GM23338 (cell line): Measurements from ENCODE around the gene IGBP1. TPM values are rescaled to one million over a fixed set of nuclear protein-coding genes. Genes with fewer than 3 reads are reported as not detected.

Experiments
- ATAC-seq: fragments of 200-7000 bp; cut with Tn5 transposase; 3 replicates; pipeline ENCODE4 v1.9.1; 2020
- DNase-seq: peaks from one replicate; pipeline ENCODE4 v3.0.0-alpha.2; 2015; ENCODE audit warnings: low spot score
- H2AFZ ChIP-seq: fragments of 200-600 bp; sonication (generic); 2 replicates; pipeline ENCODE4 v1.8.0; 2016; ENCODE audit warnings: antibody characterized with exemption, mild to moderate bottlenecking, moderate library complexity
- H3F3A ChIP-seq: fragments of 200-600 bp; sonication (generic); replicated peaks from 2 replicates; pipeline ENCODE4 v1.8.0; 2017; ENCODE audit warnings: antibody characterized with exemption, mixed run types, low read depth
- H3K27ac ChIP-seq: fragments of 200-600 bp; sonication (generic); 2 replicates; pipeline ENCODE4 v1.6.1; 2016; ENCODE audit warnings: low read depth
- H3K27me3 ChIP-seq: fragments of 200-600 bp; sonication (generic); 2 replicates; pipeline ENCODE4 v1.8.0; 2016; ENCODE audit warnings: mild to moderate bottlenecking, mixed run types, moderate library complexity; ENCODE audit not compliant: insufficient read depth
- H3K36me3 ChIP-seq: fragments of 200-600 bp; sonication (generic); 2 replicates; pipeline ENCODE4 v1.8.0; 2016; ENCODE audit warnings: mild to moderate bottlenecking; ENCODE audit not compliant: insufficient read depth
- H3K4me1 ChIP-seq: fragments of 200-600 bp; sonication (generic); 2 replicates; pipeline ENCODE4 v1.8.0; 2016; ENCODE audit warnings: mild to moderate bottlenecking, moderate library complexity; ENCODE audit not compliant: insufficient read depth
- H3K4me2 ChIP-seq: fragments of 200-600 bp; sonication (generic); 2 replicates; pipeline ENCODE4 v1.7.1; 2017; ENCODE audit warnings: mixed run types
- H3K4me3 ChIP-seq: fragments of 200-600 bp; sonication (generic); 2 replicates; pipeline ENCODE4 v1.6.1; 2016; ENCODE audit warnings: mixed run types
- H3K79me2 ChIP-seq: fragments of 200-600 bp; sonication (generic); replicated peaks from 2 replicates; pipeline ENCODE4 v1.8.0; 2017; ENCODE audit warnings: mild to moderate bottlenecking; ENCODE audit not compliant: insufficient read depth
- H3K9me2 ChIP-seq: fragments of 200-600 bp; sonication (generic); 2 replicates; pipeline ENCODE4 v1.8.0; 2017; ENCODE audit not compliant: insufficient read depth
- H4K20me1 ChIP-seq: fragments of 200-600 bp; sonication (generic); replicated peaks from 2 replicates; pipeline ENCODE4 v1.8.0; 2017; ENCODE audit warnings: mild to moderate bottlenecking; ENCODE audit not compliant: insufficient read depth
- H3K27ac Mint-ChIP-seq: 2 replicates; pipeline ENCODE4 v1.8.0; 2020; ENCODE audit warnings: inconsistent platforms, mild to moderate bottlenecking, moderate library complexity, mixed read lengths
- H3K27me3 Mint-ChIP-seq: 3 replicates; pipeline ENCODE4 v1.8.0; 2022; ENCODE audit warnings: low read depth, mild to moderate bottlenecking, moderate library complexity, mixed read lengths, inconsistent platforms; ENCODE audit not compliant: insufficient read depth, poor library complexity
- H3K36me3 Mint-ChIP-seq: 3 replicates; pipeline ENCODE4 v1.8.0; 2021; ENCODE audit warnings: low read depth, mild to moderate bottlenecking, inconsistent platforms, moderate library complexity, mixed read lengths
- H3K4me1 Mint-ChIP-seq: 3 replicates; pipeline ENCODE4 v1.8.0; 2020; ENCODE audit warnings: mild to moderate bottlenecking, inconsistent platforms, mixed read lengths
- H3K4me3 Mint-ChIP-seq: 3 replicates; pipeline ENCODE4 v1.8.0; 2021; ENCODE audit warnings: moderate library complexity, mild to moderate bottlenecking, inconsistent platforms, mixed read lengths
- H3K9me3 Mint-ChIP-seq: 3 replicates; pipeline ENCODE4 v1.8.0; 2020; ENCODE audit warnings: moderate library complexity, mild to moderate bottlenecking, inconsistent platforms, mixed read lengths
- CREB1 ChIP-seq: fragments of 250-450 bp; sonication (Bioruptor Pico); IDR thresholded peaks from 2 replicates; pipeline ENCODE4 v1.5.0; 2020; ENCODE audit warnings: low read depth, mild to moderate bottlenecking, moderate library complexity
- EZH2 ChIP-seq: fragments of 200-600 bp; sonication (generic); IDR thresholded peaks from one replicate; pipeline ENCODE4 v1.8.0; 2017; ENCODE audit warnings: antibody characterized with exemption, mild to moderate bottlenecking, low read depth; ENCODE audit not compliant: unreplicated experiment
- EZH2phosphoT487 ChIP-seq: fragments of 200-600 bp; sonication (generic); IDR thresholded peaks from one replicate; pipeline ENCODE4 v1.8.1; 2018; ENCODE audit warnings: antibody characterized with exemption; ENCODE audit not compliant: unreplicated experiment
- JUNB ChIP-seq: IDR thresholded peaks from one replicate; pipeline ENCODE4 v1.6.1; 2016; ENCODE audit warnings: antibody characterized with exemption; ENCODE audit not compliant: unreplicated experiment
- NANOG ChIP-seq: IDR thresholded peaks from 2 replicates; pipeline ENCODE4 v1.6.1; 2016; ENCODE audit warnings: antibody characterized with exemption, borderline replicate concordance
- POLR2AphosphoS5 ChIP-seq: IDR thresholded peaks from 2 replicates; pipeline ENCODE4 v1.6.1; 2016; ENCODE audit warnings: antibody characterized with exemption, low read depth
- REST ChIP-seq: IDR thresholded peaks from one replicate; pipeline ENCODE4 v1.6.1; 2018; ENCODE audit warnings: antibody characterized with exemption; ENCODE audit not compliant: unreplicated experiment
- STAT1 ChIP-seq: IDR thresholded peaks from one replicate; pipeline ENCODE4 v1.6.1; 2016; ENCODE audit warnings: antibody characterized with exemption; ENCODE audit not compliant: unreplicated experiment
- ZNF114 ChIP-seq: fragments of 250-450 bp; sonication (Bioruptor Pico); IDR thresholded peaks from 2 replicates; pipeline ENCODE4 v1.5.0; 2020; ENCODE audit warnings: mild to moderate bottlenecking, moderate library complexity
- ZNF331 ChIP-seq: fragments of 250-450 bp; sonication (Bioruptor Pico); IDR thresholded peaks from 2 replicates; pipeline ENCODE4 v1.5.0; 2020; ENCODE audit warnings: low read depth, mild to moderate bottlenecking, moderate library complexity
- ZNF462 ChIP-seq: fragments of 250-450 bp; sonication (Bioruptor Pico); IDR thresholded peaks from 2 replicates; pipeline ENCODE4 v1.5.0; 2020; ENCODE audit warnings: mild to moderate bottlenecking, moderate library complexity
- polyA plus RNA-seq: library from polyadenylated mRNA; unstranded; fragments of >200 nt; fragmentation: Nextera tagmentation; extraction: Ambion mirVana; gene quantifications from 2 replicates; pipeline ENCODE4 v1.2.1, GENCODE V29; 2016
- total RNA-seq: library from RNA; depleted of rRNA; stranded (reverse); fragments of >200 nt; shearing (Covaris generic); gene quantifications from 2 replicates; pipeline ENCODE4 v1.2.3, GENCODE V29; 2014
- TF ChIP-seq, protein P1 (sequence below): IDR thresholded peaks from 2 replicates; pipeline ENCODE4 v1.6.1; 2016; ENCODE audit warnings: antibody characterized with exemption
- TF ChIP-seq, protein P2 (sequence below), 2 experiments: fragments of 200-600 bp in 1 of 2; sonication (generic) in 1 of 2; conservative IDR thresholded peaks; 2 replicates each; pipeline versions ENCODE4 v1.5.1 to v1.6.1; 2016 to 2017; ENCODE audit warnings: antibody characterized with exemption in 2 of 2, low read depth in 2 of 2, mild to moderate bottlenecking in 2 of 2, moderate library complexity in 1 of 2

The IGBP1 gene
- total and polyA plus RNA-seq, 2 experiments from 2014 or later: 36.8 to 38.5 TPM

DNA sequence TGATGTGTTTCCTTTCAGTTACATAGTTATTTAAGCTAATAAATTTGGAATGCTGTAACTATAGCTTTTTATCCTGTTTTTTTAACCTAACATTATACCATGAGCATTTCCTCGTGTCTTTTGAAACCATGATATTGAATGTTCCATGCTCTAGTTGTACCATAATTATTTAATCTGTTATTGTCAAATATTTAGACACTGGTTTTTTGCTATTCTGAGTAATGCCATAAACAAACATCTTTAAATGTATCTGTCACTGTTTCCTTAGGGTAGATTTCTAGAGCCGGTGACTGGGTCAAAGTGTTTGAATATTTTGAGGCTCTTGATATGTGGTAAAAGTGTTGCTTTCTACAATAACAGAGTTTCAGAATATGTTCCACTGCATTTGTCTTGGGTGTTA lies 5.4 kb downstream of the IGBP1 start:
- no peaks in the 10 kb centered on the region for H3F3A ChIP-seq
- H3K4me3 ChIP-seq: no peak overlapping the region
- no peak overlapping the region for H3K27ac ChIP-seq
- Mint-ChIP-seq H3K4me3 (no peak overlapping the region), H3K36me3 (peaks cover 33% of the 10 kb centered on the region), H3K9me3 (no peaks in the 10 kb centered on the region), H3K27me3 (no peaks in the 10 kb centered on the region), H3K4me1 (no peaks in the 10 kb centered on the region), H3K27ac (no peak overlapping the region)
- H3K79me2 ChIP-seq: peaks cover 27% of the 10 kb centered on the region
- DNase-seq: no peak
- H2AFZ ChIP-seq: no peak overlapping the region
- TF ChIP-seq ZNF331: no peak
- TF ChIP-seq, protein P1, sequence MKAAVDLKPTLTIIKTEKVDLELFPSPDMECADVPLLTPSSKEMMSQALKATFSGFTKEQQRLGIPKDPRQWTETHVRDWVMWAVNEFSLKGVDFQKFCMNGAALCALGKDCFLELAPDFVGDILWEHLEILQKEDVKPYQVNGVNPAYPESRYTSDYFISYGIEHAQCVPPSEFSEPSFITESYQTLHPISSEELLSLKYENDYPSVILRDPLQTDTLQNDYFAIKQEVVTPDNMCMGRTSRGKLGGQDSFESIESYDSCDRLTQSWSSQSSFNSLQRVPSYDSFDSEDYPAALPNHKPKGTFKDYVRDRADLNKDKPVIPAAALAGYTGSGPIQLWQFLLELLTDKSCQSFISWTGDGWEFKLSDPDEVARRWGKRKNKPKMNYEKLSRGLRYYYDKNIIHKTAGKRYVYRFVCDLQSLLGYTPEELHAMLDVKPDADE: no peak
- no peak for TF ChIP-seq POLR2AphosphoS5
- no peak for TF ChIP-seq EZH2phosphoT487
- TF ChIP-seq JUNB: no peak
- no peak for TF ChIP-seq ZNF462 (CRISPR knock-in tag)
- TF ChIP-seq EZH2: no peak
- no peak for TF ChIP-seq CREB1 (CRISPR knock-in tag)
- no peak for TF ChIP-seq NANOG
- TF ChIP-seq REST: no peak
- no peak for TF ChIP-seq ZNF114 (CRISPR knock-in tag)
- no peak for TF ChIP-seq STAT1
- TF ChIP-seq, protein P2, sequence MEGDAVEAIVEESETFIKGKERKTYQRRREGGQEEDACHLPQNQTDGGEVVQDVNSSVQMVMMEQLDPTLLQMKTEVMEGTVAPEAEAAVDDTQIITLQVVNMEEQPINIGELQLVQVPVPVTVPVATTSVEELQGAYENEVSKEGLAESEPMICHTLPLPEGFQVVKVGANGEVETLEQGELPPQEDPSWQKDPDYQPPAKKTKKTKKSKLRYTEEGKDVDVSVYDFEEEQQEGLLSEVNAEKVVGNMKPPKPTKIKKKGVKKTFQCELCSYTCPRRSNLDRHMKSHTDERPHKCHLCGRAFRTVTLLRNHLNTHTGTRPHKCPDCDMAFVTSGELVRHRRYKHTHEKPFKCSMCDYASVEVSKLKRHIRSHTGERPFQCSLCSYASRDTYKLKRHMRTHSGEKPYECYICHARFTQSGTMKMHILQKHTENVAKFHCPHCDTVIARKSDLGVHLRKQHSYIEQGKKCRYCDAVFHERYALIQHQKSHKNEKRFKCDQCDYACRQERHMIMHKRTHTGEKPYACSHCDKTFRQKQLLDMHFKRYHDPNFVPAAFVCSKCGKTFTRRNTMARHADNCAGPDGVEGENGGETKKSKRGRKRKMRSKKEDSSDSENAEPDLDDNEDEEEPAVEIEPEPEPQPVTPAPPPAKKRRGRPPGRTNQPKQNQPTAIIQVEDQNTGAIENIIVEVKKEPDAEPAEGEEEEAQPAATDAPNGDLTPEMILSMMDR (conservative IDR thresholded peaks at IDR 0.05; ENCODE audit: low read depth in 2 of 2): no peak
- H3K36me3 ChIP-seq: no peaks in the 10 kb centered on the region
- no peak for ATAC-seq
- H3K4me1 ChIP-seq: peaks cover 8% of the 10 kb centered on the region; the same call in 1 of the 2 replicates
- no peaks in the 10 kb centered on the region for H3K9me2 ChIP-seq
- H4K20me1 ChIP-seq: no peaks in the 10 kb centered on the region
- no peaks in the 10 kb centered on the region for H3K27me3 ChIP-seq
- H3K4me2 ChIP-seq: no peak overlapping the region
